ENCODE measurements around the gene KSR1.

DNA sequence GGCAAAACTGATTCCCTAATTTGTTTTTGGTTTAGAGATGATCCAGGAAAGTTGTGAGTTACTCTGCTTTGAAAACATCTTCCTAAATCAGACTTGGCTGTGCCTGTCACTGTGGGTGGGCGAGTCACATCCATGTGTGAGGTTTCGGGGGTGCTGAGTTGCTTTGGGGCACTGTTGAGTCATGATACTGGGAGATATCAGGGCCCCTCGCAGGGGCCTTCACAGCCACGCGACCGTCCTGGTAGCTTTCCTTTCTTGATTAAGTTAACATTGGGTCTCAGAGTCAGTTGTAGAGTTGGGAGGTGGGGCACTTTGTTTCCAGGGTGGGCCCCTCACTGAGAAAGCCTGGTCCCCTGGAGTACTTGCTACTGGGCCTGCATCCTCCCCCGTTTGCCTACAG is 116.4 kb downstream of the KSR1 start:
- TF ChIP-seq CTCF (IDR thresholded peaks at IDR 0.05) (no peak), POLR2A (IDR thresholded peaks at IDR 0.05) (no peak)

Data from breast epithelium (tissue), 3 donors.